ENCODE results near the gene ATL2. TPM values are rescaled to one million over a fixed set of nuclear protein-coding genes. Genes with fewer than 3 reads are reported as not detected.

The ATL2 gene
- 95.2 and 99.0 TPM in 2 replicates for total RNA-seq

GRCh38 chr2:38377050-38377828 lies at the start of gene ATL2:
TSS of gene ATL2 (minus strand) at chr2:38377273. CDS start at chr2:38377260, 13 bp downstream.

Other genes with a start within 250 kb of the ATL2 start
- 14.7 and 23.1 TPM in 2 replicates for gene HNRNPLL, start 225.7 kb upstream of the ATL2 start, total RNA-seq